Esophagus squamous epithelium (tissue), 4 donors: ENCODE results near the gene BACH2.

Source experiments
- POLR2A ChIP-seq, 4 donors: fragments of 450-650 bp; IDR thresholded peaks; one replicate each; pipeline ENCODE4 v1.6.1; 2017; ENCODE audit warnings: antibody characterized with exemption in 4 of 4, mild to moderate bottlenecking in 4 of 4, moderate library complexity in 3 of 4
- TF ChIP-seq, protein P1 (sequence below), 6 experiments: fragments of 450-650 bp in 4 of 6; fragments of 200-600 bp in 2 of 6; sonication (generic) in 2 of 6; IDR thresholded peaks; one replicate each; pipeline ENCODE4 v1.5.1; 2016 to 2019; ENCODE audit warnings: antibody characterized with exemption in 6 of 6, mild to moderate bottlenecking in 4 of 6, moderate library complexity in 4 of 6

DNA sequence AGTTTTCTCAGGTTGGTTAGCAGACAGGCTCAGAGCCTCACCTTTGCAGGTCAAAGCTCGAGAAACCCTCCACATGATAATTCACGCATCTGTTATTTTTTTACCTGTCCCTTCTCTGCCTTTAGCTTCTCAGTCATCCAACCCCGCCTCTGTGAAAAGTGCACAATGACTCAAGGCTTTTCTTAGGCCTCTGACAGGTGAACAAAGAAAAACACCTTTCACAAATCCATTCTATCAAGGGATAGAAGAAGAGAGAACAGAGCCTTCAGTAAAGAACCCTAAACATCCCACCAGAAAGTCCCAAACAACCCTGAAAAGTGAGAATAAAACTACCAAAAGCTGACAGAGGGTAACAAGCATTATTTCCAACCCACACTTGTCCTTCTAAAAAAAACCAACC lies 224.1 kb downstream of the BACH2 start:
- no peak for TF ChIP-seq POLR2A (IDR thresholded peaks at IDR 0.05)
- TF ChIP-seq, protein P1, sequence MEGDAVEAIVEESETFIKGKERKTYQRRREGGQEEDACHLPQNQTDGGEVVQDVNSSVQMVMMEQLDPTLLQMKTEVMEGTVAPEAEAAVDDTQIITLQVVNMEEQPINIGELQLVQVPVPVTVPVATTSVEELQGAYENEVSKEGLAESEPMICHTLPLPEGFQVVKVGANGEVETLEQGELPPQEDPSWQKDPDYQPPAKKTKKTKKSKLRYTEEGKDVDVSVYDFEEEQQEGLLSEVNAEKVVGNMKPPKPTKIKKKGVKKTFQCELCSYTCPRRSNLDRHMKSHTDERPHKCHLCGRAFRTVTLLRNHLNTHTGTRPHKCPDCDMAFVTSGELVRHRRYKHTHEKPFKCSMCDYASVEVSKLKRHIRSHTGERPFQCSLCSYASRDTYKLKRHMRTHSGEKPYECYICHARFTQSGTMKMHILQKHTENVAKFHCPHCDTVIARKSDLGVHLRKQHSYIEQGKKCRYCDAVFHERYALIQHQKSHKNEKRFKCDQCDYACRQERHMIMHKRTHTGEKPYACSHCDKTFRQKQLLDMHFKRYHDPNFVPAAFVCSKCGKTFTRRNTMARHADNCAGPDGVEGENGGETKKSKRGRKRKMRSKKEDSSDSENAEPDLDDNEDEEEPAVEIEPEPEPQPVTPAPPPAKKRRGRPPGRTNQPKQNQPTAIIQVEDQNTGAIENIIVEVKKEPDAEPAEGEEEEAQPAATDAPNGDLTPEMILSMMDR (IDR thresholded peaks at IDR 0.05), result no peak
